NCI-H1048 (cell line): Measurements from ENCODE around the gene ARHGEF6.

Source experiments
- DNase-seq: peaks from one replicate; lab custom pipeline; 2025; lab: John Stamatoyannopoulos, UW

The ARHGEF6 gene

GRCh38 chrX:136747003-136747986 is 33.4 kb downstream of the ARHGEF6 start:
- DNase-seq = no peak

- no peak for DNase-seq
Measured at GRCh38 chrX:136745215-136746173, 35.2 kb downstream of the ARHGEF6 start.

GRCh38 chrX:136742721-136743379 is 37.9 kb downstream of the ARHGEF6 start:
- no peak for DNase-seq

- DNase-seq = no peak
Measured at GRCh38 chrX:136738049-136738729, 42.5 kb downstream of the ARHGEF6 start.

GRCh38 chrX:136736690-136737089 is 44.0 kb downstream of the ARHGEF6 start:
- no peak for DNase-seq

GRCh38 chrX:136735601-136736000 is 45.1 kb downstream of the ARHGEF6 start:
- DNase-seq = no peak

- no peak for DNase-seq
Measured at GRCh38 chrX:136733613-136734012, 47.1 kb downstream of the ARHGEF6 start.

- no peak for DNase-seq
Measured at GRCh38 chrX:136731798-136732197, 48.9 kb downstream of the ARHGEF6 start.

GRCh38 chrX:136731207-136731782 is 49.4 kb downstream of the ARHGEF6 start:
- no peak for DNase-seq

- DNase-seq = no peak
Measured at GRCh38 chrX:136728393-136728792, 52.3 kb downstream of the ARHGEF6 start.

- no peak for DNase-seq
Measured at GRCh38 chrX:136725441-136726104, 55.2 kb downstream of the ARHGEF6 start.

GRCh38 chrX:136718091-136718490 is 62.6 kb downstream of the ARHGEF6 start:
- no peak for DNase-seq

- no peak for DNase-seq
Measured at GRCh38 chrX:136714626-136715599, 65.8 kb downstream of the ARHGEF6 start.

GRCh38 chrX:136712650-136713310 is 68.0 kb downstream of the ARHGEF6 start:
- DNase-seq = no peak

- no peak for DNase-seq
Measured at GRCh38 chrX:136711147-136711546, 69.6 kb downstream of the ARHGEF6 start.

- no peak for DNase-seq
Measured at GRCh38 chrX:136710325-136710951, 70.3 kb downstream of the ARHGEF6 start.

GRCh38 chrX:136708348-136708747 is 72.4 kb downstream of the ARHGEF6 start:
- DNase-seq = no peak

GRCh38 chrX:136697156-136697555 is 83.6 kb downstream of the ARHGEF6 start:
- no peak for DNase-seq
